ENCODE results near the gene ROR1.

The ROR1 gene

DNA sequence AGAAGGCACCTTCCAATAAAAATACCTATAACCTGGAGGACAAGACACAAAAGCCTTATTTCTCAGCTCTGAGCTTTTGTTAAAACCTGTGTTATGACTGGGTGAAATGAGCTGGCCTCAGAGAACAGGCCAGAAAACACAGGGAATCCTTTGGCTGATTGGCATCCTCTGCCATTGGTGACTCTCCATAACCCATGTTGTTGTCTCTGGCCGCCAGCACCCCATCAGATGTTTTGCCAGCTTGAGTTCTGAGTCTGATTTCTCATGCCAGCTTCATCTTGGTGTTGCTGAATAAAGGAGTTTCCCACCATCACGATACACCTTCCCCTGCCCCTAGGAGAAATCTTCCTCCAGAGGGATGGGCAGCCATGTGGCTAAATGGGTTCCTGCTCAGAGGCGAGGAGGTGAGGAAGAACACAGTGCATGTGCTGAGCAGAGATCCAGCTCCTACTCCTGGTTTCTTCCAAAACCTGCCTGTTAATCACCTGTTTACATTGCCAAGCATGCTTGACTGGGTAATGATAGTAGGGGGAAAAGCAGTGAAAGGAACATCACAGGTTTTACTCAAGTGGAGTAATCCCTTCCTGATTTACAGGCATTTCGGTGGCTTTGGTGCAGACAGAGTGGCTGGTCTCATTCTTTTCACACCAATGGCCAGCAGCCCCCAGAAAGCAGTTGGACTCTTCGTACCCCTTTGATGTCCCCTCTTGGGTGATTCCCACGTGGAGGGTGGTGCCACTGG is 109.8 kb downstream of the ROR1 start:
- no peak for DNase-seq (ENCODE audit: low spot score)

DNA sequence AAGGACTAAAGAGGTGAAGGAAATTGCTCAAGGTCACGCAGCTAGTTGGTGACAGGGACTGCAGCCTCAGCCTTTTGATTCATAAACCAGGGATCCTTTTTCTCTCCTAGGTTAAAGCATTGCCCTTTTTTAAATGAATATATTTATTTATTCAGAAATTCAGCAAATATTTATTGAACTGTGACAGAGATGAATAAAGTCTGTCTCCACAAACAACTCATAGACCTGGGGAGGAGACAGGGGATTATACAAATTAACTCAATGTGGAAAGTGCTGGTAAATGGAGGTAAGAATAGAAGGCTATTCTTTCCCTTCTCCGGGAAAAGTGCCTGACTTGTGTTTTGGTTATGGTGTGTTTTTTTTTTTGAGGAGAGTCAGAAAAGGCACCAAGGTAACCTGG is 110.7 kb downstream of the ROR1 start:
- no peak for DNase-seq (ENCODE audit: low spot score)

DNA sequence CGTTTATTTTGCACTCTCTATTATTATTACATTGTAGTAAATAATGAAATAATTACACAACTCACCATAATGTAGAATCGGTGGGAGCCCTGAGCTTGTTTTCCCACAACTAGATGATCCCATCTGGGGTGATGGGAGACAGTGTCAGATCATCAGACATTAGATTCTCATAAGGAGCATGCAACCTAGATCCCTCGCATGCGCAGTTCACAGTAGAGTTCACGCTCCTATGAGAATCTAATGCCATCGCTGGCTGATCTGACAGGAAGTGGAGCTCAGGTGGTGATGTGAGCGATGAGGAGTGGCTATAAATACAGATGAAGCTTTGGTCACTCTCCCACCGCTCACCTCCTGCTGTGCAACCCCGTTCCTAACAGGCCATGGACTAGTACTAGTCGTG is 112.1 kb downstream of the ROR1 start:
- no peak for DNase-seq (ENCODE audit: low spot score)

DNA sequence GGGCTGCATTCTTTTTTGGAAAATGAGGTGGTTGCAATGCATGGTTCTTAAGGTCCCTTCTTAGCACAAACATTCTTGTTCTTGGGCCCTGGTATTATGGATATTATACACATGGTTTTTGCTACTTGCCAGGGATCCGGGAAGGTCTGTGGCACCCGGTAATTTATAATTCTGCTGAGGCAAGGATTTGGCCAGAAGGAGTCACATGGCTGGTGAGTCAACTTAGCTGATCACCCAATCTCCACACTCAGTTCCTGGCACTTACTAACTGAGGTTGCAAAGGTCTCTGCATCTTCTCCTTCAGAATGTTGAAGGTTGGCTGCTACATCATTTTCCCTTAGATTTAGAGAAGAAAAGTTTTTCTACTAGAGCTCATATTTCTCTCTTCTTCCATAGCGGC is 112.5 kb downstream of the ROR1 start:
- no peak for DNase-seq (ENCODE audit: low spot score)

DNA sequence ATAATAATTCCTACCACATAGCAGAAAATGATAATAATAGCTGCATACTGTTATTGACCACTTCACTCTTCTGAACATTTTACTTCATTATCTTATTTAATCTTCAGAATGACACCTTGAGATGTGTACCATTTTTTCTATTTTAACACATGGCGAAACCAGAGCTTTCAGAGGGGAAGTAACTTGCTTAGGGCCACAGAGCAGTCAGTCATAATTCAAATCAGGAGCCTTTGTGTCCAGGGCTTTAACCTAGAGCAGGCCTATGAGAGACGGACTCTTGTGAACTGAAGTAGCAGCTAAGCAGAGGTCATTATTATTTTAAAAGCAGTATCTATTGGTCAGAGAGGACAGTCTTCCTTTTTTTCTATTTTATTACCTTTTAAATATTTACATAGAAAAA is 114.0 kb downstream of the ROR1 start:
- no peak for DNase-seq (ENCODE audit: low spot score)

DNA sequence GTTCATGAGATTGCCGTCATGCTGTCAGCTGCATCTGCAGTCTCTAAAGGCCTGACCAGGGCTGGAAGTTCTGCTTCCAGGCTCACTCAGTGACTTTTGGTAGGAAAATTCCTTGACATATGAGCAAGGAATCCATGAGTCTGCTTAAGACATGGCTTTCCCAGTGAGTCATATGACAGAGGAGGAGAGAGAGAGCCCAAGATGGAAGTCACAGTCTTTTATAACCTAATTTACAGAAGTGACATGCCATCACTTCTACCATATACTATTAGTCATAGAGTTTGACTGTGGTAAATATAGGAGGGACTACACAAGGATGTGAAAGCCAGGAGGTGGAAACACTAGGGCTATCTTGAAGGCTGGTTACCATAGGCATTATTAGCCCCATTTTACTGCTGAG is 115.2 kb downstream of the ROR1 start:
- no peak for DNase-seq (ENCODE audit: low spot score)

DNA sequence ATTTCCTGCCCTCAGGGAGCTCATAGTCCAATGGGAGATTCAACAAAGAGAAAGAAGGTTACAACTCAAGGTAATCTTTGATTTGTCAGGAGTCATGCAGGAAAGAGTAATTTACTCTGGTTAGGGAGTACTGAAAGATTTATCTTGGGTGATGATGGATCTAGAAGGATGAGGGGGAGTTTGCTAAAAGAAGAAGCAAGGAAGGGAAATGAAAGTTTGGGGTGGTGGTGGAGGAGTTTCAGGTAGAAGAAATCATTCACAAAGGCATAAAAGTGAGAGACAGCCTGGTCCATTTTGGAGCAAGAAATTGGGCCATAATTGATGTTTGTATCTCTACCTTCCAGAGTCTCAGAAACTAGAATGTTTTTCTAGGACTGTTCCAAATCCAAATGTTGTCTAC is 116.7 kb downstream of the ROR1 start:
- no peak for DNase-seq (ENCODE audit: low spot score)

DNA sequence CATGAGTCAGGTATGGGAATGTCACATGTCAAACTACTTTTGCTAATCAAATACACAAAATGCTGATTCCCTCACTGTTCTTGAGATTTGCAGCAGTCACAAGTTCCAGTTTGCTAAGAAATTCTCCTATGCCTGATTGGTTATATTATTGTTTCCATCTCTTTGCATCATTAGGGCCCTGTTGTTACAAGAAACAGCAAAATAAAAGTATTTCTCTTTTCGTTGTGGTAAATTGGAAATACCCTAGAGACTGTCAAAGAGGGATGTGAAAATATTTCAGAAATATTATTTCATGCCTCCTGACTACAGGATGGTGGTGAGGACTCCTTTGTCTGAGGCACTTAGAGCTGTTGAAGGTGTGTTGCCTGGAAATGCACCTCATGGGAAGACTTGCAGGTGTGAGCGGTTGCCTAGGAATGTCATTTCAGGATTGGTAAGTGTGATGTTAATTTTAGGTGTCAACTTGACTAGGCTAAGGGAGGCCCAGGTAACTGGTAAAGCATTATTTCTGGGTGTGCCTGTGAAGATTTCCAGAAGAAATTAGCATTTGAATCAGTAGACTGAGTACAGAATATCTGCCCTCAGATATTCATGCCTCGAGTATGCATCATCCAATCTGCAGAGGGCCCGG is 117.4 kb downstream of the ROR1 start:
- DNase-seq (ENCODE audit: low spot score): no peak

DNA sequence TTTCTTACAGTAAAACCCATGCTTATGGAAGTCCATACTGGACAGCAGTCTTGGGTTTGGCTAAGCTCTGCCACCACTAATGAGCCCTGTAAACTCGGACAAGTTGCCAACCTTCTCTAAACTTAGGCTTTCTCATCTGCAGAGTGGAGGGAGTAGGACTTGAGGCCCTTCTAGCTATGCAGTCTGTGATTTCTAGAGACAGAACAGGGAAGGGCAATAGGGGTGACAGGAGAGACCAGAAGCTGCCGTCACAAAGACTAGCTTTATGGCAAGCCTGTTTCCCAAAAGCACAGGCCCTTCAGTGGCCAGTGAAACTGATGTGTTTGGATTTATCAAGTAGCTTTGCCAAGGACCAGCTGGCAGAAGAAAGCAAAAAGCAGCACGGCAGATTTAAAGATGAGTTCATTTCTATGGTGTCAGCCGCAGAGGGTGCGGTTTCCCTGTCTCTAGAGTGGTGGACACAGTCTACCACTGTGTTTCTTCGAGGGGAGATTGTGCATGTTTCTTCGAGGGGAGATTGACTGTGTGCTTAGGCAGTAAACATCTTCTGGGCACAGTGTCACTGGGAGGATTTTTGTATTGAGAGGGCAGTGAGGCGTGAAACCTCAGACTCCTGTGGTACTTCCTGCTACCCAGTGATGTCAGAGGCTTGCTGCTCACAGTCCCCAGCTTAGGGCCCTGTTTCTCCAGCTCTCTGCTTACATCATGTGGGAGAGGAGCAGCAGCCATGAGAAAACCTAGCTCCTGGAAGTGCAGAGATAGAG is 119.0 kb downstream of the ROR1 start:
- DNase-seq (ENCODE audit: low spot score): no peak

DNA sequence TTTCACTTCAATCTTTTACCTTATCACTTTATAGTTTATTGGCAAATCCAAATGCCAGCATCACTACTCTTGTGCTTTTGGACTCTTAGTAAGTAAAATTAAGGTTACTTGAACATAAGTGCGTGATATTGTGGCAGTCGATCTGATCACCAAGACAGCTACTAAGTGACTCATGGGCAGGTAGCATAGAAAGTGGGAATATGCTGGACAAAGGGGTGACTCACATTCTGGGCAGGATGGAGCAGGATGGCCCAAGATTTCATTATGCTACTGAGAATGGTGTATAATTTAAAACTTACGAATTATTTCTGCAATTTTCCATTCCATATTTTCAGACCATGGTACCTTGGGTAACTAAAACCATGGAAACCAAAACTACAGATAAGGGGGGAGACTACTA is 120.2 kb downstream of the ROR1 start:
- no peak for DNase-seq (ENCODE audit: low spot score)

DNA sequence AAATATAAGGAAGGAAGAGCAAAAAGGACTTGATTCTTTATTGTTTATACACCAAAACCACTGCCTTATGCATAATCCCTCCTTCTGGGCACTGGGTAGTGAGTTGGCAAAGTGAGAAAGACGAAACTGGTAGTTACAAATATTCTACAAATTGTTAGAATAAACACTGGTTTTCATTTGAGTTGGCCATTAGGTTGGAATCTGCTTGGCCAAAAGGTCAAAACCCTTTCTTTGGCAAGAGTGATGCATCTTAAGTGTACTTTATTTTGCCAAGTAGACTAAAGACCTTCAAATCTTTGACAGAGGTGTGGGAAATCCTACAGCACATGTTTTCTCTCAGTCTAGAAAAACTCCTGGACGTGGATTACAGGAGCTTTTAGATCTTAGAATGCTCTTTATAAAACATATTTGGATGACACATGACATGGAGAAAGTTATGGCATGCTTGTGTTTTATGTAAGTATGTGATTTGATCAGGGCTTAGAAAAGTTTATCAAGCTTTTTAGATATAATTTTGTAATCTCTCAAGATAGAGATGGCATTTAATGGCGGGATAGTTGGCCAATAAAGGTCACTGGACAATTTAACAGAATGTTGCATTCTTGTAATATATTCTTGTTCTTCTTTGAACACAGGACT is 120.9 kb downstream of the ROR1 start:
- DNase-seq (ENCODE audit: low spot score): no peak

DNA sequence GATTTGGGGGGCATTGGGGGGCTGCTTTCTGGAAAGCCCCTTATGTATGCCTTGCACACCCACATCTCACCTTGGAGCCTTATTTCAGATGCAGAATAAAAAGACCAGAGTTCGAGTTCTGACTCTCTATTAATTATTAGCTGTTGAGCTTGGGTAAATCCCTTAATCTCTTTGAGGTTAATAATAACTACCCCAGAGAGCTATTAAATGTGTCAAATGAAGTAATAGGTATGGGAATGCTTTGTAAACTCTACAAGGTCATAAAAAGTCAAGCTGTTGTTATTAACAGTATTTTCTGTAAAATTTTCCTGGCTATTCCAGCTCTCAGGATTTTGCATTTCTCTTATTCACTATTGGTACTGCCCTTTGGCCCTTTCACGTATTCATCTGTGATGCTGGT is 122.9 kb downstream of the ROR1 start:
- no peak for DNase-seq (ENCODE audit: low spot score)

DNA sequence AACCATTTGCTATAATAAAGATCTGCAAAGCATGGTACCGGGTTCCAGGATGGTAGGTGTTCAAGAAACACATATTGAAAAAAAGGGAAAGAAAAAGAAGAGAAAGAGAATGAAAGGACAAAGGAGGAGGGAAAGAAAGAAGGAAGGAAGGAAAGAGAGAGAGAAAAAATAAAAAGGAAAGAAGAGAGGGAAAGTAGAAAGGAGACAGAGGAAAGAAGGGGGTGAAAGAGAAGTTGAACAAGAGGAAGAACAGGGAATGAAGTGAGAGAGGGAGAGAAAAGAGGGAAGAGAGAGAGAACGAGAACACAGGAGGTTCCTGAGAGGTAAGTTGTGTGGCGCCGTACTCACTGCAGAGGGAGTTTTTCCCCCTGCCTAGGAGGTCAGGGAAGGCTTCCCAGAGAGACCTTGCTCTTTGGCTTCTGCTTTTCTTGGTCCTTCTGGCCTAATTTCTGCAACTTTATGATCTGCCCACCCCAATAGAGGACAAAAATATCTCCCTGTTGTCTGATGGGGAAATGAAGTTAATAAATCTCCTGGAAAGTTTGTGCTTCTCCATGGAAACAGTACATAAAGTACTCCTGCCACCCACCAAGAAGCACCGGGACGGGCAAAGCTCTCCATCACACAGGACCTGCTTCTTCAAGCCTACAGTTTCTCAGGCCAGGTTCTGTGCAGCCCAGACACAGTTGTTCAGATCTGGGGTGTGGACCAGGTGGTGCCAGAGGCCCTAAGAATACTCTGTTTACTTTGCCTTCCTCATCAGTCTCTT is 124.8 kb downstream of the ROR1 start:
- DNase-seq (ENCODE audit: low spot score): no peak

DNA sequence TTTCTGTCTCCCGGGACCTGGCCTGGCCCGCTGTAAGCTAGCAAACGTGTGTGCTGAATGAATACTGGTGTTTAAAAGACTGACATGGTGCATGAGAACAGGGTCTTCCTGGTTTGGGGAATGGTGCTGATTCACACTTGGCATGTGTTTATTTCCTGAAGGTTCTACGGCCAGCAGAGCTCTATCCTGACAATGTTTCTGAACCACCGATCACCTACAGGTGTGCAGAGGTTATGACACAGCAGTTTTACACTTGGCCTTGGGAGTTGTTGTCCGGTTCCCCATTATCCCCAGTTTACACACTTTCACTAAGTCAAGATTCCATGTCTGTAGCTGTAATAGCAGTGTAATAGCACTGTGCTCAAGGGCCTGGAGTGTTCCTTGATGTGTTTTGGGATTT is 127.3 kb downstream of the ROR1 start:
- DNase-seq (ENCODE audit: low spot score): no peak

DNA sequence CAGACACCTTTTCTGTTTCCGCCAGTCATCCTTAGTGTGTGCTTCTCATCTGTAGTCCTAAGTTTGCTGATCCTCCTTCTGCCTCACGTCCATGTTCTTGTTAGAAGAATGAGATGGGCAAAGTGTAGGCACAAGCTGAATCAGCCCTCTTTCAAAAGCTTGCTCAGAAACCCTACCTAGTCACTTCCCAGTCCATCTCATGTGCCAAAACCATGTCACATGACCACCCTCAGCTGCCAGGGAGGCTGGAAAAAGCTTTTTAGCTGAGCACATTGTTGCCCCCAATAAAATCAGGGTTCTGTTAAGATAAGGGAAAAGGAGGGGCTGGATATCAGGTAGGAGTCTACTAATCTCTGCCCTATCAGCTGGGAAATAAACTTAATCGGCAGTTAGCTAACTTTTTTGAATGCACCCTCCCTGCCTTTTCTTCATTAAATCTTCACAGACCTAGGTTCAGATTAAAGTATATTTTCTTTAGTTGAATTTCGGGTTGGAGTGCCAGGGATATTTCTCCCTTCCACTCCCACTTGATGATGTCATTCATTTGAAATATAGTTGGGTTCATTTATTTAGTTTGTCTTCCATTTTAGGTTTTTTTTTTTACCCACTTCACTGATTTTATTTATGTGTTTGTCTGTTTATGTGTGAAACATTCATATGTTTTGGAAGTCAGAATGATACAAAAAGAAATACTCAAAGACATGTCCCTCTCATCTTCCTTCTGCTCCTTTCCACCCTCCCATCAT is 129.2 kb downstream of the ROR1 start:
- DNase-seq (ENCODE audit: low spot score): no peak

DNA sequence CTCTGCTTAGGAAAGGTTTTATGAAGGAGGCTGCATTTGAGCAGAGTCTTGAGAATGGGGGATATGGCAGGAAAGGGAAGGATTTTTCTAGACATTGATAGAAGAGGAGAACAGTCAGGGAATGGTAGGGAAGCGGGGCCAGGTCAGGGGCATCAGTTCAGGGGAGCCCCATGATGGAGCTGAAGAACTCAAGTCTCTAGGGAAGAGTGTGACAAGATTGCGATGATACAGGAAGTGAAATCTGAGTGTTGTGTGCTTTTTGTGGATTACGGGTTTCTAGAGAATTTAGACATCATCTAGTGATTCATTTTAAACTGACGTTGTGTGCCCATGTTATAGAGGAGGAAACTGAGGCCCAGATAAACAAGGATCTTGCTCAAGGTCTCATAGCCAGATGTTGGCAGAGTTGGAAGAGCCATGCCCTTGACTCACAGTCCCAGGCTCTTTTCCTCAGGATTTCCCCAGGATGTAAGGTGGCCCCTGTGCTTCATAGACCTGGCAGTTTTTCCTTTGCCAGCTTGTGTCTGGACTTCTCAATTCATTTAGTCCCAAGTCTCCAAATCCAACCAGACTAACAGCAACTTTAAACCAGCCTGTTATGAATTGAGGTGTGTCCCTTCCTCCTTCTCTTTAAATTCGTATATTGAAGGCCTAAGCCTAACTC is 130.3 kb downstream of the ROR1 start:
- no peak for DNase-seq (ENCODE audit: low spot score)

DNA sequence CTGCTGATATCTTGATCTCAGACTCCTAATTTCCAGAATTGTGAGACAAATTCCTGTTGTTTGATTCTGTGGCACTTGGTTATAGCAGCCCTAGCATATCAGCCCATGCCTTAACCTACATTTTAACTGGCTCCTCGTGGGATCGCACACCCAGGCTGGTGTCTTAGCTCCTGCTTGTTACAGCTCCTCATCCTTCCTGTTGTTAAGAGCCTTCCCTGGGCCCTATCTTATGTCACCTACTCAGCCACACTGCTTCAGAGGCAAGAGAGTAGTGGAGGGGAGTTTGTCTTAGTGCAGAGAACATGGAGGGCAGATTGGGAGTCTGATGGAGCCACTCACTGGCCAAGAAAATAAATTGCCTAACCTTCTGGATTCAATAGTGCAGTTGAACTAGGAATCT is 131.0 kb downstream of the ROR1 start:
- DNase-seq (ENCODE audit: low spot score): no peak

DNA sequence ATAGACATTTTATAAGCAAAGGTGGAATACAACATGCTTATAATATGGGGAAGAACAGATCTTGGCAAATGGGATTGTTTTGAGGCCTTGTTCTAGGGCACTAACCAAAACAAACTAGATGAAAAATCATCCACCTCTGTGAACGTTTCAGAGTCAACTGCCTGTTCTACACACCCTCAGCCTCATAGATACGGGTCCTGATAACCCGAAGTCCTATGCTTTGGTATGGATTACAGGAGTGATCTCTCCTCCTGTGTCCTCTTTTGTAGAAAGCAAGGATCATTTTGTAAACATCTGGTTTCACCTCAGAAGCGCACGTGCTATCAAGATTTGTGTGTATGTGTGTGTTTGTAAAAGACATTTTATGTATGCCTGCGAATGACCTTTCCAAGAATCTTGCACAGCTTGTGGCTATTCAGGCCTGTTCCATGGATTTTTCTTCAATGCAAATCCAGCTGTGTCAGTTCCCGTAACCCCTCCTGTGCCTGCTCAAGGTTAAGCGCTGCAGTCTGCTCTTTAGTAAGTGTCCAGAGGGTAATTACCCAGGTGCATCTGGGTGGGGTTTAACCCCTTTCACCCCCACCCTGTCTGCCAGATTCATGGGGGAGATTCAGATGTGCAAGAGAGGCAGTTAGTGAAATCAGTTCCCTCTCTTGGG is 132.4 kb downstream of the ROR1 start:
- DNase-seq (ENCODE audit: low spot score): no peak

DNA sequence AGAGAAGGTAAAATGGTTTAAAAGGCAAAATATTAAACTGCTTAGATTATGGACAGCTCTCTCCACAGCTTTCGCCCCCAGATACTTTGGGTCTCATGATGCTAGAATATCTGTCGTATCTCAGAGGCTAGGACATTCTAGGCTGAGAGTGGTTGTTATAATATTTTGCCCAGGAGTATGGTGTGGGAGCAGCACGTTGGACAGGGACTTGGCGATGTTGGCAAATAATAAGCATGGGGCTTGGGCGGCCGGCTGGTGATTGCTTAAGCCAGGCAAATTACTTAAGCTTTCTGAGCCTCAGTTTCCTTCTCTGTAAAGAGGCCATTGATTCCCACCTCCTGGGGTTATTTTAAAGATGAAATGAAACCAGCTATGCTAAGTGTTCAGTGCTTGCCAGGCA is 133.2 kb downstream of the ROR1 start:
- DNase-seq (ENCODE audit: low spot score): no peak

DNA sequence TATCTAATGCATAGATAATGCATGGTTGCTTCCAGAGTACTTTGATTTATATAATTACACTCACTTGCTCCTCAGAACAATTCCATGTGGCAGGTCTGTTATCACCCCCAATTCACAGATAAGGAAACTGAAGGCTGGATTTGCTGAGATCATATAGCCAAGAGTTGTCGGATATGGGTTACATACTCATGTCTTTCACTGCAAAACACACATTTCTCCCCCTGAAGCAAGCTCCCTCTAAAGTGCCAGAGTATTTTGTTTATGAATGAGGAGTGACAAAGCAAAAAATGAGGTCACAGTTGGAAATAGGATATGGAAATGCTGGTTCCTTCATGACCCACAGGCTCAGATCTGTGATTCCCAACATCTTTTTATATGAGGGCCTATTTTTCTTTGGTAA is 134.2 kb downstream of the ROR1 start:
- DNase-seq (ENCODE audit: low spot score): no peak

Measured in iPS-NIHi11 (cell line).